H7 (cell line): ENCODE data around the gene NR1I3. TPM values are rescaled to one million over a fixed set of nuclear protein-coding genes. Genes with fewer than 3 reads are reported as not detected.
A peak's percentile ranks its signal among the peaks of the same experiment; 100 is the strongest.

Source experiments
- DNase-seq: peaks from one replicate; pipeline ENCODE4 v3.0.0; 2012
- H3K27me3 ChIP-seq: 2 replicates; pipeline ENCODE4 v1.6.0; 2011; ENCODE audit warnings: mild to moderate bottlenecking, low read length; ENCODE audit not compliant: control insufficient read depth, insufficient read depth
- H3K36me3 ChIP-seq: replicated peaks from 2 replicates; pipeline ENCODE4 v1.5.1; 2011; ENCODE audit warnings: low read length; ENCODE audit not compliant: control insufficient read depth, insufficient read depth
- H3K4me3 ChIP-seq: 2 replicates; pipeline ENCODE4 v1.5.1; 2011; ENCODE audit warnings: low read depth, mild to moderate bottlenecking, control low read depth, low read length, moderate library complexity; ENCODE audit not compliant: insufficient read depth
- total RNA-seq: library from RNA; depleted of rRNA; stranded (reverse); fragments of >200 nt; shearing (Covaris generic); gene quantifications from 2 replicates; pipeline ENCODE4 v1.2.3, GENCODE V29; 2014

The NR1I3 gene
- total RNA-seq, 1 experiment from 2014 or later = not detected

- no peak for DNase-seq
- Histone ChIP-seq H3K4me3 (no peak overlapping the region), H3K27me3 (no peaks in the 10 kb centered on the region), H3K36me3 (peaks cover 10% of the 10 kb centered on the region)
Observed at GRCh38 chr1:161218301-161219077, 19.5 kb downstream of the NR1I3 start.

- no peaks in the 10 kb centered on the region for H3K27me3 ChIP-seq
- no peak overlapping the region for H3K4me3 ChIP-seq
- peaks cover 15% of the 10 kb centered on the region for H3K36me3 ChIP-seq
- no peak for DNase-seq
Observed at GRCh38 chr1:161217831-161218230, 20.2 kb downstream of the NR1I3 start.

GRCh38 chr1:161216945-161217712 lies 20.9 kb downstream of the NR1I3 start:
- Histone ChIP-seq H3K27me3 (no peaks in the 10 kb centered on the region), H3K4me3 (no peak overlapping the region), H3K36me3 (peaks cover 18% of the 10 kb centered on the region)
- DNase-seq = no peak

- H3K36me3 ChIP-seq = peaks cover 30% of the 10 kb centered on the region
- no peak for DNase-seq
- H3K27me3 ChIP-seq = no peaks in the 10 kb centered on the region
- no peak within 1 kb of the TSS for H3K4me3 ChIP-seq
Observed at GRCh38 chr1:161215076-161215475, 22.9 kb downstream of the NR1I3 start, which contains the start of gene FCER1G. TSS of gene FCER1G (plus strand) at chr1:161215295. CDS start at chr1:161215322, 27 bp downstream.

- DNase-seq = no peak
- Histone ChIP-seq H3K36me3 (peaks cover 32% of the 10 kb centered on the region), H3K27me3 (no peaks in the 10 kb centered on the region), H3K4me3 (no peak overlapping the region)
Observed at GRCh38 chr1:161214369-161214768, 23.6 kb downstream of the NR1I3 start.

- Histone ChIP-seq H3K36me3 (peaks cover 41% of the 10 kb centered on the region), H3K27me3 (no peaks in the 10 kb centered on the region)
Observed at GRCh38 chr1:161209790-161210409, 28.1 kb downstream of the NR1I3 start.

GRCh38 chr1:161207173-161207572 lies 30.8 kb downstream of the NR1I3 start:
- H3K4me3 ChIP-seq = no peak overlapping the region
- peaks cover 30% of the 10 kb centered on the region for H3K36me3 ChIP-seq
- DNase-seq = no peak
- no peaks in the 10 kb centered on the region for H3K27me3 ChIP-seq

More at GRCh38 chr1:161209790-161210409, 28.1 kb downstream of the NR1I3 start:
- DNase-seq = peak; percentile 91
- H3K4me3 ChIP-seq = no peak overlapping the region

GRCh38 chr1:161206411-161207140 lies 31.4 kb downstream of the NR1I3 start:
- H3K27me3 ChIP-seq = no peaks in the 10 kb centered on the region
- H3K4me3 ChIP-seq = no peak overlapping the region
- H3K36me3 ChIP-seq = peaks cover 27% of the 10 kb centered on the region
- DNase-seq = no peak

- peak; percentile 91 for DNase-seq
- Histone ChIP-seq H3K27me3 (no peaks in the 10 kb centered on the region), H3K4me3 (peak within 1 kb of the TSS; percentile 82), H3K36me3 (peaks cover 14% of the 10 kb centered on the region)
Observed at GRCh38 chr1:161201836-161202712, 35.9 kb downstream of the NR1I3 start, which contains the start of gene NDUFS2. TSS of gene NDUFS2 (plus strand) at chr1:161202367. CDS start at chr1:161202386, 19 bp downstream.

GRCh38 chr1:161200992-161201835 lies 36.8 kb downstream of the NR1I3 start:
- DNase-seq = peak; percentile 60
- peak overlapping the region; percentile 30 for H3K4me3 ChIP-seq
- peaks cover 7% of the 10 kb centered on the region for H3K36me3 ChIP-seq
- H3K27me3 ChIP-seq = no peaks in the 10 kb centered on the region

- Histone ChIP-seq H3K36me3 (peaks cover 11% of the 10 kb centered on the region), H3K4me3 (peak overlapping the region; percentile 13; the same call in 1 of the 2 replicates), H3K27me3 (no peaks in the 10 kb centered on the region)
- peak; percentile 54 for DNase-seq
Observed at GRCh38 chr1:161200421-161200991, 37.5 kb downstream of the NR1I3 start.

GRCh38 chr1:161199506-161200139 lies 38.4 kb downstream of the NR1I3 start:
- no peak overlapping the region for H3K4me3 ChIP-seq
- no peaks in the 10 kb centered on the region for H3K27me3 ChIP-seq
- H3K36me3 ChIP-seq = peaks cover 13% of the 10 kb centered on the region
- DNase-seq = peak; percentile 48
